WTC11 (cell line): ENCODE results near the gene TSPAN5. TPM values are rescaled to one million over a fixed set of nuclear protein-coding genes. Genes with fewer than 3 reads are reported as not detected.

Experiments
- ATAC-seq: fragments of 200-7000 bp; cut with Tn5 transposase; 2 replicates; pipeline ENCODE4 v1.10.0; 2021; ENCODE audit warnings: mild to moderate bottlenecking, moderate library complexity
- CTCF ChIA-PET: fragments of 300-600 bp; sonication (Branson Sonifier 250); formaldehyde crosslinking; loops from one replicate; lab custom pipeline; 2021; ENCODE audit warnings: antibody characterized with exemption; lab: Charles Lee
- POLR2A ChIA-PET: fragments of 350-600 bp; sonication (Branson Sonifier 250); formaldehyde crosslinking; loops from one replicate; lab custom pipeline; 2021; ENCODE audit warnings: antibody characterized with exemption; lab: Charles Lee
- DNase-seq: peaks from one replicate; pipeline ENCODE4 v3.0.0; 2021; ENCODE audit warnings: low spot score
- H3K27ac Mint-ChIP-seq: 2 replicates; pipeline ENCODE4 v1.8.0; 2021; ENCODE audit warnings: mixed read lengths
- H3K27me3 Mint-ChIP-seq: 2 replicates; pipeline ENCODE4 v1.8.0; 2021; ENCODE audit warnings: low read depth, mild to moderate bottlenecking, moderate library complexity, mixed read lengths
- H3K36me3 Mint-ChIP-seq: 2 replicates; pipeline ENCODE4 v1.8.0; 2021; ENCODE audit warnings: mixed read lengths
- H3K4me1 Mint-ChIP-seq: 2 replicates; pipeline ENCODE4 v1.8.0; 2022; ENCODE audit warnings: mixed read lengths
- H3K4me3 Mint-ChIP-seq: 2 replicates; pipeline ENCODE4 v1.8.0; 2021; ENCODE audit warnings: mild to moderate bottlenecking, moderate library complexity, mixed read lengths
- H3K9me3 Mint-ChIP-seq: 2 replicates; pipeline ENCODE4 v1.8.0; 2021; ENCODE audit warnings: mixed read lengths
- AFF4 ChIP-seq: sonication (generic); formaldehyde crosslinking; IDR thresholded peaks from 2 replicates; pipeline ENCODE4 v1.8.1; 2023; ENCODE audit warnings: mild to moderate bottlenecking, missing genetic modification reagents, borderline replicate concordance
- ATF3 ChIP-seq: sonication (generic); formaldehyde crosslinking; conservative IDR thresholded peaks from 2 replicates; pipeline ENCODE4 v1.8.1; 2022; ENCODE audit warnings: mild to moderate bottlenecking, missing genetic modification reagents
- CTCF ChIP-seq: fragments of 200-600 bp; IDR thresholded peaks from 2 replicates; pipeline ENCODE4 v1.8.0; 2022; ENCODE audit warnings: antibody characterized with exemption
- E2F5 ChIP-seq: sonication (generic); formaldehyde crosslinking; IDR thresholded peaks from 2 replicates; pipeline ENCODE4 v1.8.1; 2022; ENCODE audit warnings: mild to moderate bottlenecking, moderate library complexity, missing genetic modification reagents
- FOXP4 ChIP-seq: sonication (generic); formaldehyde crosslinking; IDR thresholded peaks from 2 replicates; pipeline ENCODE4 v1.8.0; 2022; ENCODE audit warnings: mild to moderate bottlenecking, missing genetic modification reagents
- GTF2I ChIP-seq: fragments of 250-450 bp; sonication (Bioruptor Pico); conservative IDR thresholded peaks from 2 replicates; pipeline ENCODE4 v1.4.0; 2021; ENCODE audit warnings: mild to moderate bottlenecking
- IRF1 ChIP-seq: sonication (generic); formaldehyde crosslinking; IDR thresholded peaks from 2 replicates; pipeline ENCODE4 v1.8.0; 2023; ENCODE audit warnings: missing genetic modification reagents
- IRF2 ChIP-seq: sonication (generic); formaldehyde crosslinking; IDR thresholded peaks from 2 replicates; pipeline ENCODE4 v1.8.0; 2022; ENCODE audit warnings: low read depth, missing genetic modification reagents, borderline replicate concordance
- KAT7 ChIP-seq: sonication (generic); formaldehyde crosslinking; IDR thresholded peaks from 2 replicates; pipeline ENCODE4 v1.8.1; 2023; ENCODE audit warnings: missing genetic modification reagents, mild to moderate bottlenecking, borderline replicate concordance
- NFATC4 ChIP-seq: fragments of 250-450 bp; sonication (Bioruptor Pico); IDR thresholded peaks from 2 replicates; pipeline ENCODE4 v1.9.0; 2021; ENCODE audit warnings: mild to moderate bottlenecking
- SMAD4 ChIP-seq: sonication (generic); formaldehyde crosslinking; IDR thresholded peaks from 2 replicates; pipeline ENCODE4 v1.8.0; 2022; ENCODE audit warnings: mild to moderate bottlenecking, missing genetic modification reagents
- TCF7 ChIP-seq: sonication (generic); formaldehyde crosslinking; IDR thresholded peaks from 2 replicates; pipeline ENCODE4 v1.8.0; 2022; ENCODE audit warnings: mild to moderate bottlenecking, low read depth, missing genetic modification reagents, moderate library complexity
- TEAD4 ChIP-seq: sonication (generic); formaldehyde crosslinking; IDR thresholded peaks from 2 replicates; pipeline ENCODE4 v1.8.0; 2022; ENCODE audit warnings: mild to moderate bottlenecking, missing genetic modification reagents
- TP53 ChIP-seq: sonication (generic); formaldehyde crosslinking; IDR thresholded peaks from 2 replicates; pipeline ENCODE4 v1.8.1; 2023; ENCODE audit warnings: mild to moderate bottlenecking, missing genetic modification reagents
- ZMAT4 ChIP-seq: fragments of 250-450 bp; sonication (Bioruptor Pico); IDR thresholded peaks from 2 replicates; pipeline ENCODE4 v1.9.0; 2021; ENCODE audit warnings: mild to moderate bottlenecking
- ZNF219 ChIP-seq: sonication (generic); formaldehyde crosslinking; IDR thresholded peaks from 2 replicates; pipeline ENCODE4 v1.8.0; 2023; ENCODE audit warnings: missing genetic modification reagents, mild to moderate bottlenecking, borderline replicate concordance
- ZNF263 ChIP-seq: sonication (generic); formaldehyde crosslinking; IDR thresholded peaks from 2 replicates; pipeline ENCODE4 v1.8.1; 2022; ENCODE audit warnings: low read depth, mild to moderate bottlenecking, moderate library complexity, missing genetic modification reagents
- ZNF512 ChIP-seq: sonication (generic); formaldehyde crosslinking; IDR thresholded peaks from 2 replicates; pipeline ENCODE4 v1.8.1; 2022; ENCODE audit warnings: missing genetic modification reagents, borderline replicate concordance
- total RNA-seq: library from RNA; stranded (reverse); gene quantifications from 3 replicates; pipeline ENCODE4 v1.2.3, GENCODE V29; 2021

Gene TSPAN5
- total RNA-seq, 1 experiment from 2014 or later, result 22.7 TPM

- TF ChIP-seq TCF7 (CRISPR knock-in tag), result no peak
These were observed 152.4 kb downstream of the TSPAN5 start (continued) for GRCh38 chr4:98505992-98506391.

- Mint-ChIP-seq H3K36me3 (peaks cover 4% of the 10 kb centered on the region), H3K27ac (no peak overlapping the region), H3K4me1 (peaks cover 26% of the 10 kb centered on the region), H3K4me3 (no peak overlapping the region), H3K27me3 (no peaks in the 10 kb centered on the region), H3K9me3 (no peaks in the 10 kb centered on the region)
- no peak for ATAC-seq
- TF ChIP-seq IRF1 (CRISPR knock-in tag), result no peak
- TF ChIP-seq ZNF219, result no peak
- TF ChIP-seq TEAD4 (CRISPR knock-in tag), result no peak
- TF ChIP-seq ATF3, result no peak
- TF ChIP-seq NFATC4 (CRISPR knock-in tag), result no peak
- no peak for TF ChIP-seq TP53 (CRISPR knock-in tag)
- no peak for TF ChIP-seq SMAD4 (CRISPR knock-in tag)
- no peak for TF ChIP-seq ZNF512 (CRISPR knock-in tag)
- no peak for TF ChIP-seq GTF2I
- TF ChIP-seq IRF2 (CRISPR knock-in tag), result no peak
- no peak for TF ChIP-seq ZNF263 (CRISPR knock-in tag)
- DNase-seq, result no peak
- ChIA-PET POLR2A (interaction anchor here (0.5 kb wide), 1 partner anchor 105 kb away, joined by 3 read pairs; no protein-coding TSS in a partner anchor), CTCF (no interaction called here)
These were observed 154.3 kb downstream of the TSPAN5 start for GRCh38 chr4:98504091-98504490.

- H3K4me1 Mint-ChIP-seq, result peaks cover 27% of the 10 kb centered on the region
- no peaks in the 10 kb centered on the region for H3K27me3 Mint-ChIP-seq
- no peak for ATAC-seq
- no peaks in the 10 kb centered on the region for H3K9me3 Mint-ChIP-seq
- peaks cover 4% of the 10 kb centered on the region for H3K36me3 Mint-ChIP-seq
- H3K27ac Mint-ChIP-seq, result no peak overlapping the region
- DNase-seq, result no peak
- no peak overlapping the region for H3K4me3 Mint-ChIP-seq
- ChIA-PET POLR2A (no interaction called here), CTCF (no interaction called here)
- TF ChIP-seq E2F5 (no peak), CTCF (no peak), GTF2I (no peak), TEAD4 (CRISPR knock-in tag) (no peak)
These were observed 154.7 kb downstream of the TSPAN5 start for GRCh38 chr4:98503676-98504075.

- H3K27me3 Mint-ChIP-seq, result no peaks in the 10 kb centered on the region
These were observed 155.8 kb downstream of the TSPAN5 start for GRCh38 chr4:98502624-98503023.

More at GRCh38 chr4:98502624-98503023, 155.8 kb downstream of the TSPAN5 start:
- Mint-ChIP-seq H3K36me3 (peaks cover 4% of the 10 kb centered on the region), H3K27ac (no peak overlapping the region), H3K4me3 (no peak overlapping the region), H3K4me1 (peaks cover 27% of the 10 kb centered on the region), H3K9me3 (no peaks in the 10 kb centered on the region)
- ChIA-PET CTCF (no interaction called here), POLR2A (no interaction called here)
- no peak for DNase-seq
- TF ChIP-seq ZNF219 (no peak), FOXP4 (no peak), KAT7 (CRISPR knock-in tag) (no peak), ZMAT4 (CRISPR knock-in tag) (no peak), AFF4 (CRISPR knock-in tag) (no peak)
- no peak for ATAC-seq
